Pulmonary artery endothelial cell (primary cell): ENCODE data around the gene LATS2. TPM values are rescaled to one million over a fixed set of nuclear protein-coding genes. Genes with fewer than 3 reads are reported as not detected.
A peak's percentile ranks its signal among the peaks of the same experiment; 100 is the strongest.

Source experiments
- DNase-seq: peaks from one replicate; pipeline ENCODE4 v3.0.0-alpha.2; 2011; ENCODE audit warnings: low read depth, low spot score
- total RNA-seq: library from RNA; depleted of rRNA; stranded (reverse); fragments of >200 nt; gene quantifications from 2 replicates; pipeline ENCODE4 v1.2.3, GENCODE V29; 2014

Gene LATS2
- 32.6 and 35.0 TPM in 2 replicates for total RNA-seq

DNA sequence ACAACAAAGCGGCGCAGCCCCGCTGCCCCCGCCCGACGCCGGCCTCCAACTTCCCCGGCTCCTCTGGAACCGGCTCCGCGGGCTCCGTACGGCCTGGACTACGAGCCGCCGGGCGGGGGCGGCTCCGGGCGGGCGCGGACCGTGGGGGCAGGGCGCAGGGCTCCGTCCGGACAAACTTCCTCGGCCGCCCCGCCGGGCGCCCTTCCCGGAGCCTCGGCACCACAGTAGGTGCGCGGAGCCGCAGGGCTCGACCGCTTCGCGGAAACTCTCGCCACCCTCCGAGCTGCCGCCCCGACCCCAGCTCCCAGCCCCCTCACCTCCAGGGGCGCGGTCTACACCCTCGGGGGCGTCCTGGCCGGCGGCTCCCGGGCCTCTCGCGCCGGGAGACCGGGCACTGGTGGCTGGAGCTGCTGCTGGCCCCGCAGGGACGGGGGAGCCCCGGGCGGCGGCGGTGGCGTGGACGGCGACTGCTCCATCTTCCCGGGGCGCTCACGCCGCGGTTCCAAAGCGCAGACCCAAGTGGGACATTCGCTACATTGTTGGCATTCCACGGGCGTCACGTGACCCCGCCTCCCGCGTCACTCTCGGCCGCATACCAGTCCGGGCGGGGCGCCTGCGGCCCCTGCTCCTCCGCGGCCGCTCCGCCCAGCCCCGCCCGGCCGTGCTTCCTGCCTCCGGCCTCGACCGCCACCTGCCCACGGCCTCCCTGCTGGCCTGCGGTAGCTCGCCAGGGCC, at the start of gene LATS2:
Gene LATS2 (minus strand): TSS at position 558 of the 735 bp plus-strand sequence. CDS start 15,560 bp downstream, outside the sequence.
- peak; percentile 85 for DNase-seq

DNA sequence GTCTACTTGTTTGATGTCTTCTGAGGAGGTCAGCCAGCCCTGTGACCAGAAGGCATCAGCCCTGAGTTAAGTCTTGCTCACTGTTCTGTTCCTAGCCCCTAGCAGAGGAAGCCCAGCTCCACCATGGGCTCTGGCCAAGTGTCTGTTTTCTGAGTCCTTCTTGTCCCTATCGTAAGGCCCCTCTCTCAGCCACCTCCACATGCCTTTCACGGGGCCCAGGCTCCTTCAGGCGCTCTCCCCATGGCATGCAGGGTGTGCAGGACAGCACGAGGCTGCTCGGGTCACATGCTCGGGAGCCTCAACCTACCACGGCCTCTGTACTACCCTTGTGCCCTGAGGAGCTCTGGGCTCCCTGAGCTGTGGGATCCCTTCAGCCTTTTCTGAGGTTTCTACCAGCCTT, 47.8 kb upstream of the LATS2 start:
- no peak for DNase-seq

DNA sequence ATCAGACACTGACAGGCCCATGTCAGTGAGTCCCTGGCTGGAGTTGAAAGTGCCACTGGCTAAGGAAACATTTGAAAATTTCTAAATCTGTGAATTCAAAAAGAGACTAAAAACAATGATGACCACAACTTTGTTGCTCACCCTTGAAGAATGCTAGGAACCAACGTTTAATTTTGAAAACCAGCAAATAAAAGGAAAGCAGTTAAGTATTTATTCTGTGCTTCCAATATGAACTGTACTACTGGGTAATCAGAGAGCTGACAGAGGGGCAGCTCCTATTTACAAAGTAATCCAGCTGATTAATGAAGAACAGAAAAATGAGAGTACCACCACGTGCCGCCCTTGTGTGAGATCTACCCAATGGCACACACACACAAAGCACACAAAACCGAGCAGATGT, 44.7 kb upstream of the LATS2 start:
- DNase-seq = no peak

DNA sequence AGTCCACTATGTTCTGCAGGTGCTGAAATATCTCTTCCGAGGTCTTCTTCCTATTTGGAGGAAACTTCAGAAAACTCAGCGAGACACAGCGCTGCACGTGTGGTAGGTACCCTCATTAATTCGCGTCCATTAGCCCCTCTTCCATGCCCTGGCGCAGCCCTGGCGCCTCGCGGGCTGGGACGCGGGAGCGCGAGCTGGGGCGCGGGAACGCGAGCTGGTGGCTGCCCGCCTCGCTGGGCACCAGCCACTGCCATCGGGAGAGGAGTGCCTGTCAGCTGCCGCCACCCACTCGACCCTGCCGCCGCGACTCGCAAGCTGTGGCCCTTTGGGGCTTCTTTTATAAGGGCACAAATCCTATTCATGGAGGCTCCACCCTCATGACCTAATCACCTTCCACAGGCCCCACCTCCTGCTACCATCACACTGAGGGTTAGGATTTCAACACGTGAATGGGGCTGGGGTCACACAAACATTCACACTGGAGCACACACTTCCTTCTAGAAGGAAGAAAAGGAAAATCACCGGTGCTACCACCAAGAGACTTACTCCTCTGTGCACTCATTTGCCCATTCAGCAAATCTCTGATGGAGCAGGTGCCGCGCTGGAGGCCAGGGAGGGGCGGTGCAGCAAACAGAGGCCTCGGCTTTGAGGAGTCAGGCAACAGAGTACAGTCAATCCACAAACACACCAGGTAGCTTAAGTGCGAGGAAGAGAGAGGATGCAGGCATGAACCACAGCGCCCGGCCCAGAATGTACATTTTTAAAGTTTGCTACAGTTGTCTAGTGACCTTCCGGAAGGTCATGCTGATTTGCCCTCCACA, 43.0 kb upstream of the LATS2 start:
- DNase-seq = no peak

DNA sequence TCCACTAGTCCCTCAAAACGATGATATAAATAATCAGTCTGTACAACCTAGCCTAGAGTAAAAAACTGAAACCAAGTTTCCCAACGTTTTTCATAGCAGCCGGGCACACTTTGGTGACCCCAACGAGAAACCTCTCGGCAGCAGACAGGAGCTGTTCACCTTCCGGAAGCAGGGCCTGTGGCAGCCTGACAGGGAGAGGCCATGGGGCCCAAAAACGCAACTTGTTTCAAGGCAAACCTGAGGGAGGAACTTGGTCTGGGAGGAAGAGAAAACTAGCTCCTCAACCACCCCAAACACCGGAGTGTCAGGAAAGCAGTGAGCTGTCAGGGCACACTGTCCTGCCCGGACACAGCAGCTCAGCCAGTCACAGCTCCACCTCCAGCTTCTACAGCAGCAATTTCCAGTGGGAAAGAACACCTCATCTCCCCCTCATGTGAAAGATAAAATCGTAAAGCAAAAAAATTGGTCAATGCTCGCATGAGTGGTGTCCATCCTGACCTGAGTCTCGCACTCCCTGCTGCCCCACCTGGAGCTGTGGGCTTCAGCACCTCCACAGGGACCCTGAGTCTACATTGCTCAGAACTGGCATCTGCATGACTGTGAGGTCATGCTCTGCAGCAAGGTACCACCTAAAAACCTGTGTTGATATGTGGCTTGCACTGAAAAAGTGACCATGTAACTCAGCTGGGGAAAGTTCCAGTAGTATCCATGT, 40.6 kb upstream of the LATS2 start:
- no peak for DNase-seq

DNA sequence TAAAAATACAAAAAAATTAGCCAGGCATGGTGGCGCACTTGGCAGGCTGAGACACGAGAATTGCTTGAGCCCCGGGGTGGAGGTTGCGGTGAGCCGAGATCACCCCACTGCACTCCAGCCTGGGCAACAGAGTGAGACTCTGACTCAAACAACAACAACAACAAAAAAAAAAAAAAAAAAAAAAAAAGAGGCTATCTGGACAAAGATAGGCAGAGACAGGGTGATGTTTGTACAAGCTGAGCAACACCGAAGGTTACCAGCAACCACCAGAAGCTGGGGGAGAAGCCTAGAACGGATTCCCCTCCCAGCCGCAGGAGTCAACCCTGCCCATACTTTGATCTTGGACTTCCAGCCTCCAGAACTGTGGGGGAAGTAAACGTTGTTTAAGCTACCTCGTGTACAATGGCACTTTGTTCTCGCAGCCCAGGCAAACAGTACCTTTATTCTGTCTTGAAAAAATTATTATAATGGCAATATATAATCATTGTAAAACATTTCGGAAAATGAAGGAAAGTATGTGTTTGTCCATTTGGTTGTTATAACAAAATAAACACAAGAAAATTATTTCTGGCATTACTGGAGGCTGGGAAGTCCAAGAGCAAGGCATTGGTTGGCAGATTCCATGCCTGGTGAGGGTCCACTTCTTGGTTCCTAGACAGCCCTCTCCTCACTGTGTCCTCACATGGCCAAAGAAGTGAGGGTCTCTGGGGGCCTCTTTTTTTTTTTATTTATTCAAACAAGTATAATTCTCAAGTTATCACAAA, 39.8 kb upstream of the LATS2 start:
- DNase-seq = no peak

DNA sequence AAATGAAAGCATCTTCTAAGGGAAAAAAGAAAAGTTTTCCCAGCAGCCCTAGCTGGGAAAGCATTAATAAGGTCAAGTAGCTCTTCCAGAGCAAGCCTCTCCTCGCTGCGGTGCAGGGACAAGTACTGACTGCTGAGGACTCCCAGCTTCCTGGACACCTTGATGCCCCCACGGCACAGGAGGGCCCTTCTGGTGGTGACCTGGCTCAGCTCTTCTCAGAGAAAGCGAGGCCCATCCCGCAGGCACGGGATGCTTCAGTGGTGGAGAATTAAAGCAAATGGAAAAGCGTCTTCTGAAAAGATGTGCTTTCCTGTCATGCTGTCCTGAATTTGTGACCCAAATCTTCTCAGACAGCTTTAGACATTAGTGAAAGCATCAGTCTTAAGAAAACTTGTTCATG, 38.8 kb upstream of the LATS2 start:
- no peak for DNase-seq

DNA sequence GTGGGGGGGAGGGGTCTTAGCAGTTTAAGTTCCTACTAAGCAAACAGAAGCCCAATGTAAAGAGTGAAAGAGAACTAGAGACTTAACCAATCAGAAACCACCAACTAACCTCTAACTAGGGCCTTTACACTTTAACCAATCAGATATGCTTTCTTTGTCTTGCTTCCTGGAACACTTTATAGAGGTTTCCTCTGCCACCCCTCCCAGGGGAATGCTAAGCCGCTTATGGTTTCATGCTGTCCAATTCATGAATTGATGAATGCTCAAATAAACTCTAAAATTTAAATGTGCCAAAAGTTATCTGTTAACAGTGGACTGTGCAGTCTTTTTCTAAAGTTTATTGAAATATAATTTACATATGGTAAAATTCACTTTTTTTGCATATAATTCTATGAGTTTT, 33.9 kb upstream of the LATS2 start:
- DNase-seq = no peak

DNA sequence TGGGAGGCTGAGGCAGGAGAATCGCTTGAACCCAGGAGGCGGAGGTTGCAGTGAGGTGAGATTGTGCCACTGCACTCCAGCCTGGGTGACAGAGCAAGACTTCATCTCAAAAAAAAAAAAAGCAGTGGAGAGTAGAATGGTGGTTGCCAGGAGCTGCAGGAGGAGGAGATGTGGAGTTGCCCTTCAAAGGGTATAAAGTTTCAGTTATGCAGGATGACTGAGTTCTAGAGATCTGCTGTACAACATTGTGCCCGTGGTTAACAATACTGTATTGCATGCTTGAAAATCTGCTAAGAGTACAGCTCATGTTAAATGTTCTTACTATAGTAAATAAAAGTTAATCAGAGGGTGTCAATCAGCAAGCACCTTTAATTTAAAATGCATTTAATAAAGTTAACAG, 28.4 kb upstream of the LATS2 start:
- DNase-seq = no peak

DNA sequence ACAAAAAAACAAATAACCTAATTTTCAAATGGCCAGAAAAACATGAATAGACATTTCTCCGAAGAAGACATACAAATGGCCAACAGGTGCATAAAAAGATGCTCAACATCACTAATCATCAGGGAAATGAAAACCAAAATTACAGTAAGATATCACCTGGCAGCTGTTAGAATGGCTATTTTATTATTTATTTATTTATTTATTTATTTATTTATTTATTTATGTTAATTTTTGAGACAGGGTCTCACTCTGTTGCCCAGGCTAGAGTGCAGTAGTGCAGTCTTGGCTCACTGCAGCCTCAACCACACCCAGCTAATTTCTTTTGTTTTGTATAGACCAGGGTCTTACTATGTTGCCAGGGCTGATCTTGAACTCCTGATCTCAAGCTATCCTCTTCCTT, 27.1 kb upstream of the LATS2 start:
- no peak for DNase-seq

DNA sequence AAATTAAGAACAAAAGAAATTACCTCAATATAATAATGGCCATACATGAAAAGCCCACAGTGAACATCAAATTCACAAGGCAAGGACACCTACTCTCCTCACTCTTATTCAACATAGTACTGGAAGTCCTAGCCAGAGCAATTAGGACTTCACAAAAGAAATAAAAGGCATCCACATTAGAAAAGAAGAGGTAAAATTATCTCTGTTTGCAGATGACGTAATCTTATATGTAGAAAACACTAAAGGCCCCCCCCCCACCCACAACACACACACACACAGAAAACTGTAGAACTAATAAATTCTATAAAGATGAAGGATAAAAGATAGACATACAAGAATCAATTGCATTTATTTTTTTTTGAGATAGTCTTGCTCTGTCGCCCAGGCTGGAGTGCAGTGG, 25.5 kb upstream of the LATS2 start:
- DNase-seq = no peak

DNA sequence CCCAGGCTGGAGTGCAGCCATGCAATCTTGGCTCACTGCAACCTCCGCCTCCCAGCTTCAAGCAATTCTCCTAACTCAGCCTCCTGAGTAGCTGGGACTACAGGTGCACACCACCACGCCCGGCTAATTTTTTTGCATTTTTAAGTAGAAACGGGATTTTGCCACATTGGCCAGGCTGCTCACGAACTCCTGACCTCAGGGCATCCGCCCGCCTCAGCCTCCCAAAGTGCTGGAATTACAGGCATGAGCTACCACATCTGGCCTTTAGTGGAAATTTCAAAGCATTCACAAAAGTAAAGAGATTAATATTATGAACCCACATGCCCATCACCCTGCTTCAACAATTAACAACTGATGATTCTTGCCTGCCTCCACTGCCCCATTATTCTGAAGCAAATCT, 20.5 kb upstream of the LATS2 start:
- no peak for DNase-seq

DNA sequence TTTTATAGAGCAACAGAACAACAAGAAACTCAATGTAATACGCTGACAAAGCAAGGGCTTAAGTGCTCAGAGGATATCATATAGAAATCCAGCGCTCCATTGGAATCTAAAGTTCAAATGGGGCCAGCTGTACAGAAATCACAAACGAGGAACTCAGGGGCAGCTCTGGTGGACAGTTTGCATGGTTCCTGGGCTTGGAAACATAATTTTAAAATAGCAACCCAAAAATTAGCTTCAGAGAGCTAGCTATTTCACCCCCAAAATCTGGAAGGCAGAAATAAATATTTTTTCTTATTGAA, 19.2 kb upstream of the LATS2 start:
- DNase-seq = no peak

DNA sequence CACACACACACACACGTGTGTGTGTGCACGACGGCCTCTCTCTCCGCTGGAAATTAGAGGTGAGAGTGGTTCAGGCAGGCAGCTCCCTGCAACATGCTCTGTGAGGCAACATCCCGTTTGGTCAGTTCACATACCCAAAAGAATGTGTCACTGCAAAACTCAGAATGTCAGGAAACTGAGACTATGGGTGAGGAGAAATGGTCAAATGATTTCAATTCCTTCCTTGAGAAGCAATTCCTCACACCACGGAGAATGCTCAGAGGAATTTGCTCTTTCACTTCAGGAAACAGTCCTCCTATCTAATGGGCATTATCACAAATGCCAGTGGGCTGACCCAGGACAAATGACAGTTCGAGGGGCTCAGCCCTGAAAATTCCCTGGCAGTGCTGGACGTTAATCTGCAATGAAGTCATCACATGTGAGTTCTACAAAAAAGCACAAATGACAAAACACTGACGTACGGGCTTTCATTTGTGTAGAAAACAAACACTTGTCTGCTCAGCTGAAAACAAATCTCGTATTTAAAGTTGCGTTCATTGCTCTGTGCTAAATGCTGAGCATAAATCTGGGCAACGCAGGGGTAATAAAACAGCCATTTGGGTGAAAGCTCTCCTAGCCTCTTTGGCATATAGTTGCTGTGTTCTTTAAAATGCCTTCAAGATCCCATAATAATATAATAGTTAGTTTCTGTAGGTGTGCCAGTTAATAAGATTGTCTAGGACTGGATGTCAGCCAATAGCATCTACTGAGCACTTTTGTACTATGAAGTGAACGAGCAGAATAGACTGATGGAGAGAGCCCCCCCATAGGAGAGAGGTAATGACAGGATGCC, 18.6 kb upstream of the LATS2 start:
- peak; percentile 93 for DNase-seq

DNA sequence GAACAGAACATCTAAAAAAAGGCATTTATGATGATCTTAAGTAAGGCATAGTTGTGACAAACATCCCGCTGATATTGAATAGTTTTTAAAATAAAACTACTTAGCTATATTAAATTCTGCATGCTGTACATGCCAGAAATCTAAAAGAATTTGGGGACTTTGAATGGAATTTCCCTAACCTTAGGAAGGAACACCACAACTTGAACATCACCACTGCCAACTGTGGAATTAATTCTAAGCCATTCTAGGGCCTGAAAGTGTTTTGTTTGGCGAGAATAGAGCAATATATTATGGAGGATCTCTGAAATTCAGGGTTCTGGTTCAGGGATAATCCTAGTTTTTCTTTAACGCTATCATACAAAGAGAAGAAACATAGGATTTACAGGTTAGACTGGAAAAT, 17.8 kb upstream of the LATS2 start:
- no peak for DNase-seq

DNA sequence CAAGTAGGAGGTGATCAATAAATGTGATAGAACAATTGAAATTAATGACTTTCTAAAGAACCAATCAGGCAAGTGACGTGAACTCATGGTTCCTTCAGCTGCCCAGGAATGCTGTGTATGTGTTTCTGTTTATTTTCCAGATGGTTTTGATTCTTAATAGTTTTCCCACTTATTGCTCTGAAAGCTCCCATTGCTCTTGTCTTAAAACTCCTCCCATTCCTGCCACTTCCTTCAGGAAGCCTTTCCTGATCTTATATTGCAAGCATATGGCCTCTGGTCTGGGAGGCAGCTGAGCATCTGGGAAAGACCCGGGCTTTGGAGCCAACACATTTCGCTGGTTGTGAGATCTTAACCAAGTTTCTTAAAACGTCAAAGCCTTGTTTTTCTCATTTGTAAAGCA, 17.1 kb upstream of the LATS2 start:
- DNase-seq = no peak

DNA sequence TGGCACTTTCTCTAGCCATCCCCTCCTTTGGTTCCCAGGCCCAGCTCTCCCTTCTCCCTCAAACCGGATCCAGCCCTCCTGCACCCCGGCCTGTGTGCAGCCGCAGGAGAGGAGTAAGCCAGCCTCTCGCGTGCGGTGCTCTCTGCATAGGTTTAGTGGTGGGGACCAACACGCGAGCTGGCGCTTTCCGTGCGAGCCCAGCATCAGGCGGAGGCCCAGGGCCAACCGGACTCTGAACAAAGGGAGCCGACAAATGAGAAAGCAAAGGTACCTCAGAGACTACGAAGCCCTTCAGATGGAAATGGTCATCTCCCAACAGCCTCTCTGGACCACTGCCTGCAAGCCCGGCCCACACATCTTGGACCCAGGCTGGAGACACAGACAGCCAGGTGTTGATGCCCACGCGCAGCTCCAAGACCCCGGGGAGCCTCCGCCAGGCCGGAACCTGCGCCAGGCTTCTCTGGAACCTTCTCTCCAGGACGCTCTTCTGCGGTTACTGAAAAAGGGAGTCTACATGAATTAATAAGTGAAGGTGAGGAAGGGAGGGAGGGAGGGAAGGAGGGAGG, 16.5 kb upstream of the LATS2 start:
- no peak for DNase-seq

DNA sequence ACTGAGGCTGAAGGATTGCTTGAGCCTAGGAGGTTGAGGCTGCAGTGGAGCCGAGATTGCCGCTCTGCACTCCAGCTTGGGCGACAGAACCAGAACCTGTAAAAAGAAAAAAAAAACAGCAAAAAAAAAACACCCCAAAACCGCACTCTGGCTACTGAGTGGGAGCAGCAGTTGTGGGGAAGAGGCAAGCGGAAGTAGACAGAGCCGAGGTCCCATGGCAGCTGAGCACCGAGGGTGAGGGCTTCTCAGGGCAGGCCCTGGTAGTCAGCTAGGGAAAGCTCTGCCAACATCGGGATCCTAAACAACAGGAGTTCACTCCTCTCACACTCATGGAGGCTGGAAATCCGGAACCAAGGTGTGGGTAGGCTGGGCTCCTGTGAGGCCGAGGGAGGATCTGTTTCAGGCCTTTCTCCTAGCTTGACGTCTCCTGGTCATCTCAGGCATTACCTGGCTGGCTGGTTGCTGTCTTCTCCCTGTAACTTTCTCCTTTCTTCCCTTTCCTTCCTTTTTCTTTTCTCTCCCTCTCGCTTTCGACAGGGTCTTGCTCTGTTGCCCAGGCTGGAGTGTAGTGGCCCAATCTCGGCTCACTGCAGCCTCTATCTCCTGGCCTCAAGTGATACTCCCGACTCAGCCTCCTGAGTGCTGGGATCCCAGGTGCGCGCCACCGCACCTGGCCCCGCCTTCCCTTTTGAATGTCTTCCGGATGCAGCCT, 15.8 kb upstream of the LATS2 start:
- no peak for DNase-seq

DNA sequence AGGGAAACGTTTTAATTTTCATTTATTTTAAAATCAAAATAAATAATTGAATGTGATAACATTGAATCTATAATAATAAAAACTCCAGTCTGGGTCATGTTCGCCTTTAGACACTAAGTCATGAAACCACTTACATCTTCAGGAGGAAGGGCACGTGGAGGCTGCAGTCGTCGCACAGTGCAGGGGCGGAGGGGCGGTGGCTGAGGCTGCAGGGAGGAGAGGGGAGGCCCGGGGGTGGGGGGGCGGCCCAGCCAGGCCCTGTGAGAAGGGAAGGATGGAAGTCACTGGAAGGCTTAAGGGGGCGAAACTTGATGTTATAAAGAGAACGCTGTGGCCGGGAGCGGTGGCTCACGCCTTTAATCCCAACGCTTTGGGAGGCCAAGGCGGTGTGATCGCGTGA, 14.9 kb upstream of the LATS2 start:
- DNase-seq = no peak
